ENCODE data around the gene CCNB1IP1. TPM values are rescaled to one million over a fixed set of nuclear protein-coding genes. Genes with fewer than 3 reads are reported as not detected.
A peak's percentile ranks its signal among the peaks of the same experiment; 100 is the strongest.
"Not testable (repeated sequence)": the region's sequence is repeated elsewhere in the genome, so short reads cannot be mapped to it uniquely, and the experiment has no call there.

CCNB1IP1 gene
- total and polyA plus RNA-seq, 4 donors = 28.9 to 89.1 (median 45.7) TPM

GRCh38 chr14:20343092-20343861 is 10.2 kb upstream of the CCNB1IP1 start, which contains the start of gene PARP2:
TSS of gene PARP2 (plus strand) at chr14:20343635. CDS start at chr14:20343642, 7 bp downstream.
- peak within 1 kb of the TSS; percentile 90 to 95 for H3K27ac ChIP-seq (ENCODE audit: low read depth in 1 of 2, low read length in 1 of 2)
- H3K4me3 ChIP-seq = peak within 1 kb of the TSS; percentile 63
- H3K9me3 ChIP-seq (ENCODE audit: control insufficient read depth in 4 of 4, insufficient read depth in 3 of 4, low read length in 3 of 4) = no peaks in the 10 kb centered on the region
- ATAC-seq (ENCODE audit: insufficient read depth, low FRiP score) = peak; percentile 97
- peak; percentile 99 to 100 (median 100) for DNase-seq
- no peak for TF ChIP-seq CTCF (IDR thresholded peaks at IDR 0.05; ENCODE audit: control extremely low read depth, extremely low read depth)
- peaks cover 0 to 9% (median 0%) of the 10 kb centered on the region in 5 donors for H3K4me1 ChIP-seq (ENCODE audit: control insufficient read depth in 5 of 5, insufficient read depth in 5 of 5, low read length in 5 of 5)
- H3K9ac ChIP-seq (ENCODE audit: insufficient read depth in 1 of 2, low read length in 2 of 2) = peak within 1 kb of the TSS; percentile 93 to 98
- 0% methylated on average over 49 to 50 of the region's 50 CpGs for WGBS, 2 donors
- H3K36me3 ChIP-seq (ENCODE audit: control insufficient read depth in 4 of 4, insufficient read depth in 4 of 4, low read length in 4 of 4) = peaks cover 2 to 21% (median 13%) of the 10 kb centered on the region in 4 donors
- peaks cover 0 to 6% (median 0%) of the 10 kb centered on the region in 3 donors for H3K27me3 ChIP-seq (ENCODE audit: control insufficient read depth in 3 of 3, insufficient read depth in 3 of 3, low read length in 2 of 3)

DNA sequence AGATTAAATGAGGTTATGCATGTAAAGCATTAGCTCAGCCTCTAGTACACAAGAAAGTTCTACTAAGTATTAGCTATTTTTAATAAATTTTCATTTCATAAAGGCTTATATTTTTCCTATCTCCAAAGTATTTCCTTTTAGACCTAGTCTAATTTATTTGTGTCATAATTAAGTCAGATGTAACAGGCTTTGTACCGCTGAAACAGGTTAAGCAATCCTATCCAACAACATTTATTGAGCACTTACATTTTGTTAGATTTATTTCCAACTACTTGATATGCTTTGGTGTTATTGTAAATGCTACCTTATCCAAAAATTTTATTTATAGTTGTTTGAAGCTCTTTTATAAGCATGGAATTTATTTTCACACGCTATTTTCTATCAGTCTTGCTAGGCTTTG is 8.6 kb upstream of the CCNB1IP1 start:
- H3K9ac ChIP-seq (ENCODE audit: insufficient read depth in 1 of 2, low read length in 2 of 2) = no peak overlapping the region
- DNase-seq (peak in 1 of 3 donors; percentile 11), ATAC-seq (ENCODE audit: insufficient read depth, low FRiP score) (no peak)
- H3K9me3 ChIP-seq (ENCODE audit: control insufficient read depth in 4 of 4, insufficient read depth in 3 of 4, low read length in 3 of 4) = no peaks in the 10 kb centered on the region
- peaks cover 0 to 6% (median 0%) of the 10 kb centered on the region in 3 donors for H3K27me3 ChIP-seq (ENCODE audit: control insufficient read depth in 3 of 3, insufficient read depth in 3 of 3, low read length in 2 of 3)
- no peak overlapping the region for H3K27ac ChIP-seq (ENCODE audit: low read depth in 1 of 2, low read length in 1 of 2)
- no peak for TF ChIP-seq CTCF (IDR thresholded peaks at IDR 0.05; ENCODE audit: control extremely low read depth, extremely low read depth)
- peaks cover 2 to 15% (median 10%) of the 10 kb centered on the region in 4 donors for H3K36me3 ChIP-seq (ENCODE audit: control insufficient read depth in 4 of 4, insufficient read depth in 4 of 4, low read length in 4 of 4)
- WGBS, 2 donors = 52 to 55% methylated on average over 2 of the region's 2 CpGs
- H3K4me3 ChIP-seq = no peak overlapping the region
- H3K4me1 ChIP-seq (ENCODE audit: control insufficient read depth in 5 of 5, insufficient read depth in 5 of 5, low read length in 5 of 5) = peaks cover 0 to 9% (median 0%) of the 10 kb centered on the region in 5 donors

DNA sequence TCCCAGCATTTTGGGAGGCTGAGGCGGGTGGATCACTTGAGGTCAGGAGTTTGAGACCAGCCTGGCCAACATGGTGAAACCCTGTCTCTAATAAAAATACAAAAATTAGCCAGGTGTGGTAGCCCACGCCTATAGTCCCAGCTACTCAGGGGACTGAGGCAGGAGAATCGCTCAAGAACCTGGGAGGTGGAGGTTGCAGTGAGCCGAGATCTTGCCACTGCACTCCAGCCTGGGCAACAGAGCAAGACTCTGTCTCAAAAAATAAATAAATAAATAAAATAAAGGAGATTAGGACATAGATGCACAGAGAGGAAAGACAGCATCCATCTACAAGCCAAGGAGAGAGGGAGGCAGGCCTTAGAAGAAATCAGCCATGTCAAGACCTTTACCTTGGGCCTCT is 8.0 kb upstream of the CCNB1IP1 start:
- not testable (repeated sequence) for H3K27ac ChIP-seq (ENCODE audit: low read depth in 1 of 2, low read length in 1 of 2); ATAC-seq (ENCODE audit: insufficient read depth, low FRiP score)
- 97 to 99% methylated on average over 4 of the region's 4 CpGs for WGBS, 2 donors

GRCh38 chr14:20334017-20334416 is 938 bp upstream of the CCNB1IP1 start:
- H3K36me3 ChIP-seq (ENCODE audit: control insufficient read depth in 4 of 4, insufficient read depth in 4 of 4, low read length in 4 of 4) = no peaks in the 10 kb centered on the region
- no peak overlapping the region for H3K4me3 ChIP-seq
- WGBS, 2 donors = 78% methylated on average over 7 of the region's 7 CpGs
- no peak for DNase-seq
- ATAC-seq (ENCODE audit: insufficient read depth, low FRiP score) = no peak
- no peaks in the 10 kb centered on the region for H3K9me3 ChIP-seq (ENCODE audit: control insufficient read depth in 4 of 4, insufficient read depth in 3 of 4, low read length in 3 of 4)
- H3K9ac ChIP-seq (ENCODE audit: insufficient read depth in 1 of 2, low read length in 2 of 2) = no peak overlapping the region
- no peak overlapping the region for H3K27ac ChIP-seq (ENCODE audit: low read depth in 1 of 2, low read length in 1 of 2)
- no peak for TF ChIP-seq CTCF (IDR thresholded peaks at IDR 0.05; ENCODE audit: control extremely low read depth, extremely low read depth)
- peaks cover 0 to 7% (median 0%) of the 10 kb centered on the region in 3 donors for H3K27me3 ChIP-seq (ENCODE audit: control insufficient read depth in 3 of 3, insufficient read depth in 3 of 3, low read length in 2 of 3)
- peaks cover 0 to 14% (median 0%) of the 10 kb centered on the region in 5 donors for H3K4me1 ChIP-seq (ENCODE audit: control insufficient read depth in 5 of 5, insufficient read depth in 5 of 5, low read length in 5 of 5)

More for the DNA sequence above, 8.0 kb upstream of the CCNB1IP1 start:
- not testable (repeated sequence) for H3K9ac ChIP-seq (ENCODE audit: insufficient read depth in 1 of 2, low read length in 2 of 2); H3K4me1 ChIP-seq (ENCODE audit: control insufficient read depth in 5 of 5, insufficient read depth in 5 of 5, low read length in 5 of 5); DNase-seq; H3K27me3 ChIP-seq (ENCODE audit: control insufficient read depth in 3 of 3, insufficient read depth in 3 of 3, low read length in 2 of 3); H3K9me3 ChIP-seq (ENCODE audit: control insufficient read depth in 4 of 4, insufficient read depth in 3 of 4, low read length in 3 of 4); H3K4me3 ChIP-seq
- peaks cover 2 to 11% (median 8%) of the 10 kb centered on the region in 4 donors for H3K36me3 ChIP-seq (ENCODE audit: control insufficient read depth in 4 of 4, insufficient read depth in 4 of 4, low read length in 4 of 4)

Measured in lung (tissue), 12 donors.